Measurements from ENCODE around the gene S100A7A.

GRCh38 chr1:153422450-153423068 is 6.2 kb downstream of the S100A7A start:
- TF ChIP-seq GATA2 (IDR thresholded peaks at IDR 0.05; ENCODE audit: low read depth, low read length): no peak
- no peak for TF ChIP-seq GATA3 (IDR thresholded peaks at IDR 0.05; ENCODE audit: low read depth, low read length)
